Measurements from ENCODE around the gene RHBDD1.

DNA sequence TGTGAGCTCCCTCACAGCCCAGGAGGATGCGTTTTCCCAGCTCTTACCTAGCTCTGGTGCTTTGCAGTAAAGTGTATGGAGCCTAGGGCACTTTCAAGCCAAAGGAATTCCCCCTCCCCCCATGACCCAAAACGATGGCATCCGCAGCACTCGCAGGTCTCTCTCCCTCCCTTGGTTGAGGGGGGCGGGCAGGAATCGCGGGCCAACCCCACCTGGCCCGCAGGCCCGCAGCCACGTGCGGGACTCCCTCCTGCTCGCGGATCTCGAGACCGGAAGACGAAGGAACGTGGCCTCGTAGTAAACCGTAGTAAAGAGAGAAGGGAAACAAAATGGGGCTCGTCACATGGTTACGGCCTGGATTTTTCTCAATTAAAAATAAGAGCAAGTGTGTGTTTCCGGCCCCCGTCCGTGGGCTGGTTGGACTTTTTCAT is 44.8 kb upstream of the RHBDD1 start:
- TF ChIP-seq, protein P1, sequence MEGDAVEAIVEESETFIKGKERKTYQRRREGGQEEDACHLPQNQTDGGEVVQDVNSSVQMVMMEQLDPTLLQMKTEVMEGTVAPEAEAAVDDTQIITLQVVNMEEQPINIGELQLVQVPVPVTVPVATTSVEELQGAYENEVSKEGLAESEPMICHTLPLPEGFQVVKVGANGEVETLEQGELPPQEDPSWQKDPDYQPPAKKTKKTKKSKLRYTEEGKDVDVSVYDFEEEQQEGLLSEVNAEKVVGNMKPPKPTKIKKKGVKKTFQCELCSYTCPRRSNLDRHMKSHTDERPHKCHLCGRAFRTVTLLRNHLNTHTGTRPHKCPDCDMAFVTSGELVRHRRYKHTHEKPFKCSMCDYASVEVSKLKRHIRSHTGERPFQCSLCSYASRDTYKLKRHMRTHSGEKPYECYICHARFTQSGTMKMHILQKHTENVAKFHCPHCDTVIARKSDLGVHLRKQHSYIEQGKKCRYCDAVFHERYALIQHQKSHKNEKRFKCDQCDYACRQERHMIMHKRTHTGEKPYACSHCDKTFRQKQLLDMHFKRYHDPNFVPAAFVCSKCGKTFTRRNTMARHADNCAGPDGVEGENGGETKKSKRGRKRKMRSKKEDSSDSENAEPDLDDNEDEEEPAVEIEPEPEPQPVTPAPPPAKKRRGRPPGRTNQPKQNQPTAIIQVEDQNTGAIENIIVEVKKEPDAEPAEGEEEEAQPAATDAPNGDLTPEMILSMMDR (IDR thresholded peaks at IDR 0.05): no peak
- no peak for TF ChIP-seq EZH2 (IDR thresholded peaks at IDR 0.05; ENCODE audit: borderline replicate concordance, insufficient read depth, low read depth, low read length, poor library complexity, severe bottlenecking)
